ENCODE data around the gene KRTAP10-11.
"Not testable (repeated sequence)": the region's sequence is repeated elsewhere in the genome, so short reads cannot be mapped to it uniquely, and the experiment has no call there.

KRTAP10-11 gene

DNA sequence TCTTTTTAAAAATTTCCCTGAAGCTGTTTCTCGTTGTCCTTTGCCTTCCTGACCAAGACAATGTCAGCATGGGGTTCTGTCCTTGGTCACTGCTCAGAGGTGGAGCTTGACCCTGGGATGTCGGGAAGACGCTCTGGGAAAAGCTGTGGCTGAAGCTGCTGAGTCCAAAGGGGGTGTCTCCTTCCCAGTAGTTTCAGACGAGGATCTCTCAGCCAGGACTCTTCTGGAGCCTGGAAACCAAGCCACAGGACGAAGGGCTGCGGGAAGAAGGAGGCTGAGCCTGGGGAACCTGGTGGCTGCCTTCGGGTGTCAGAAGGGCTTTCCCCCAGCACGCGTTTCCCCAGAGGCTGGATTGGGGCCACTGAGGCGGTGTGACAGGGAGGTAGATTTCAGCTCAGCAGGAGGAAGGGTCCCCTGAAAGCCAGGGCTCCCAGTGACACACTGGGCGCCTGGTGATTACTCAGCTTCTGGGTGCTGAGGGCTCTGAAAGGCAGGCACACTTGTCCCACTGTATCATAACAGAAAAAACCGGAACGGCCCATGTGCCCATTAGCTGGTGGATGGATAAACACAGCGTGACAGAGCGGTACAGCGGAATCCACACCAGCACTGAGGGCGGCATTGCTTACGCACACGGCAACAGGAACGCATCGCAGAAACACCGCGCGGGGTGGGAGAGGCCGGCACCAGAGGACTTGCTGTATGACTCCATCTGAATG lies 40.8 kb downstream of the KRTAP10-11 start:
- H3K27me3 ChIP-seq (ENCODE audit: insufficient read depth, low read length) = peaks cover 77% of the 10 kb centered on the region
- no peaks in the 10 kb centered on the region for H3K4me1 ChIP-seq (ENCODE audit: control insufficient read depth, insufficient read depth, low read length, unreplicated experiment)
- H3K4me3 ChIP-seq (ENCODE audit: low read depth, low read length) = no peak overlapping the region
- no peak overlapping the region for H3K27ac ChIP-seq (ENCODE audit: low read depth, low read length)
- no peaks in the 10 kb centered on the region for H3K36me3 ChIP-seq (ENCODE audit: insufficient read depth, low read length)
- H3K79me2 ChIP-seq (ENCODE audit: control insufficient read depth, insufficient read depth, low read length, unreplicated experiment) = no peaks in the 10 kb centered on the region
- no peak overlapping the region for H2AFZ ChIP-seq (ENCODE audit: low read length, unreplicated experiment)

DNA sequence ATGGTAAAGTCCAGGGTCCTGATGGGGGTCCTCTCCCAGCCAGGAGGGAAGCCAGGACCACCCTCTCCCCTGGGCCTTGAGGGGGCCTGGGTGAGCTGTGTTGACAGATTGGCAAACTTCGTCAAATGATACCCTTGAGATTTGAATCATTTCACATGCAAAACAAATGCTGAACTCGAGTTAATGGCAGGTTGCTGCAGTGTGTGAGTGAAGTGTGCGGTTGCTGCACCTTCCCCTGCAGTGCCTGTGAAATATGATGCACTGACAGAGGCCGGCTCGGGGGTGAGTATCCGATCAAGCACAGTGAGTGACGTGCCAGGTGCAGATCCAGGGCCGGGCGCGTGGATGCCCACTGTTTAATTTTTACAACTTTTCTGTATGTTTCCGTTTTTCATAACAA lies 41.5 kb downstream of the KRTAP10-11 start:
- H2AFZ ChIP-seq (ENCODE audit: low read length, unreplicated experiment) = no peak overlapping the region

DNA sequence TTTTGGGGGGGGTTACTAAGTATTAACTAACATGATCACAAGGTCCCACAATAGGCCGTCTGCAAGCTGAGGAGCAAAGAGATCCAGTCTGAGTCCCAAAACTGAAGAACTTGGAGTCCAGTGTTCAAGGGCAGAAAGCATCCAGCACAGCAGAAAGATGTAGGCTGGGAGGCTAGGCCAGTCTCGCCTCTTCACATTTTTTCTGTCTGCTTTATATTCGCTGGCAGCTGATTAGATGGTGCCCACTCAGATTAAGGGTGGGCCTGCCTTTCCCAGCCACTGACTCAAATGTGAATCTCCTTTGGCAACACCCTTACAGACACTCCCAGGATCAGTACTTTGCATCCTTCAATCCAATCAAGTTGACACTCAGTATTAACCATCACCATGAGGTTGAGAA lies 43.5 kb downstream of the KRTAP10-11 start:
- not testable (repeated sequence) for H3K4me1 ChIP-seq (ENCODE audit: control insufficient read depth, insufficient read depth, low read length, unreplicated experiment); H2AFZ ChIP-seq (ENCODE audit: low read length, unreplicated experiment); H3K4me3 ChIP-seq (ENCODE audit: low read depth, low read length); H3K79me2 ChIP-seq (ENCODE audit: control insufficient read depth, insufficient read depth, low read length, unreplicated experiment); H3K27ac ChIP-seq (ENCODE audit: low read depth, low read length); H3K36me3 ChIP-seq (ENCODE audit: insufficient read depth, low read length)
- peaks cover 59% of the 10 kb centered on the region for H3K27me3 ChIP-seq (ENCODE audit: insufficient read depth, low read length)

More for the DNA sequence above, 41.5 kb downstream of the KRTAP10-11 start:
- no peak overlapping the region for H3K27ac ChIP-seq (ENCODE audit: low read depth, low read length)
- peaks cover 75% of the 10 kb centered on the region for H3K27me3 ChIP-seq (ENCODE audit: insufficient read depth, low read length)
- H3K4me3 ChIP-seq (ENCODE audit: low read depth, low read length) = no peak overlapping the region
- H3K4me1 ChIP-seq (ENCODE audit: control insufficient read depth, insufficient read depth, low read length, unreplicated experiment) = no peaks in the 10 kb centered on the region
- H3K79me2 ChIP-seq (ENCODE audit: control insufficient read depth, insufficient read depth, low read length, unreplicated experiment) = no peaks in the 10 kb centered on the region
- no peaks in the 10 kb centered on the region for H3K36me3 ChIP-seq (ENCODE audit: insufficient read depth, low read length)

DNA sequence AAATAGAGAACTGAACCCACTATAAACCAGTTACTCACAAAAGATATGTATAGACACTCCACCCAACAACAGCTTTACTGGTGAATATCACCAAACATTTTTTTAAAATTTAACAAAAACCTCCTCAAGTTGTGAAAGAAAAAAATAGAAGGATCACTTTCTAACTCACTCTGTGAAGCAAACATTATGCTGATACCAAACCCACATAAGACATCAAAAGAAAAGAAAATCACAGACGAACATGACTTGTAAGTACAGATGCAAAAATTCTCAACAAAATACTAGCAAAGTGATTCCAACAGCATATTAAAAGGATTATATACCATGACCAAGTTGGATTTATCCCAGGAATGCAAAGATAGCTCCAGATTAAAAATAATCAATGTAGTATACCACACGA lies 45.5 kb downstream of the KRTAP10-11 start:
- H3K4me3 ChIP-seq (ENCODE audit: low read depth, low read length) = no peak overlapping the region
- no peaks in the 10 kb centered on the region for H3K4me1 ChIP-seq (ENCODE audit: control insufficient read depth, insufficient read depth, low read length, unreplicated experiment)
- H3K36me3 ChIP-seq (ENCODE audit: insufficient read depth, low read length) = no peaks in the 10 kb centered on the region
- H3K79me2 ChIP-seq (ENCODE audit: control insufficient read depth, insufficient read depth, low read length, unreplicated experiment) = no peaks in the 10 kb centered on the region
- H3K27me3 ChIP-seq (ENCODE audit: insufficient read depth, low read length) = peaks cover 65% of the 10 kb centered on the region
- H3K27ac ChIP-seq (ENCODE audit: low read depth, low read length) = no peak overlapping the region
- no peak overlapping the region for H2AFZ ChIP-seq (ENCODE audit: low read length, unreplicated experiment)

DNA sequence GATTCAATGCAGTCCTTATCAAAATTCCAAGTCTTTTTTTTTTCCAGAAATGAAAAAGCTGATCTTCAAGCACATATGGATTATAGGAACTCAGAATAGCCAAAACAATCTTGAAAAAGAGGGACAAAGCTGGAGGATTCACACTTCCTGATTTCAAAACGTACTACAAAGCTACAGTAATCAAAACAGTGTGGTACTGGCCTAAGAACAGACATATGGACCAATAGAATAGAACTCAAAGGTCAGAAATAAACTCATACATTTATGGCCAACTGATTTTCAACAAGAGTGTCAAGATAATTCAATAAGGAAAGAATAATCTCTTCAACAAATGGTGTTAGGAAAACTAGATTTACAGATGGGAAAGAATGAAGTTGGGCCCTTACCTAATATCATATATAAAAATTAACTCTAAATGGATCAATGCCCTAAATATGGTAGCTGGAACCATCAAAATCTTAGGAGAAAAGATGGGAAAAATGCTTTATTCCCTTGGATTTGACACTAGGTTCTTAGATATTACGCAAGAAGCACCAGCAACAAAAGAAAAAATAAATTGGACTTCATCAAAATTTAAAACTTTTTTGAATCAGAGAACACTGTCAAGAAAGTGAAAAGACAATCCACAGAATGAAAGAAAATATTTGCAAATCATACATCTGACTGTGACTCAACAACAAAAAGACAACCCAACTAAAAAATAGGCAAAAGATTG lies 46.7 kb downstream of the KRTAP10-11 start:
- Histone ChIP-seq H3K36me3 (ENCODE audit: insufficient read depth, low read length) (no peaks in the 10 kb centered on the region), H3K27me3 (ENCODE audit: insufficient read depth, low read length) (peaks cover 64% of the 10 kb centered on the region), H3K79me2 (ENCODE audit: control insufficient read depth, insufficient read depth, low read length, unreplicated experiment) (no peaks in the 10 kb centered on the region), H3K4me1 (ENCODE audit: control insufficient read depth, insufficient read depth, low read length, unreplicated experiment) (no peaks in the 10 kb centered on the region), H3K4me3 (ENCODE audit: low read depth, low read length) (no peak overlapping the region), H3K27ac (ENCODE audit: low read depth, low read length) (no peak overlapping the region), H2AFZ (ENCODE audit: low read length, unreplicated experiment) (no peak overlapping the region)

DNA sequence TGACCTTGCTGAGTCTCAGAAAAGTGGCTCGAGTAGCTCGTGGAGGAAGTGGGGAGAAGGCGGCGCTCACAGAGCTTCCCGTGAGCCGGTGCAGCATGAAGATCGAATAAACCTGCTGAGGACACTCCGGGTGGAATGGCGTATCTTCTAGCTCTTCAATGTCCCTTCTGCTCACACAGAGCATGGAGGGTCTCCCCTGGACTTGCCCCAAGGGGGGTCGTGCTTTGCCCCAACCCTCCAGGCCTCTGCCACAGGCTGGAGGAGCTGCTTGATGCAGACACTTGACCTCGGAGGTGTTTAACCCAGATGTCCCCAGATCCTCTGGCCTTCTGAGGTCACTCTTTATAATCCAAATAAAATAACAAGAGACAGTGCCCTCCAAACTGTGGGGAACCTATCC lies 48.6 kb downstream of the KRTAP10-11 start:
- peaks cover 74% of the 10 kb centered on the region for H3K27me3 ChIP-seq (ENCODE audit: insufficient read depth, low read length)
- H3K27ac ChIP-seq (ENCODE audit: low read depth, low read length) = no peak overlapping the region
- no peak overlapping the region for H2AFZ ChIP-seq (ENCODE audit: low read length, unreplicated experiment)
- H3K79me2 ChIP-seq (ENCODE audit: control insufficient read depth, insufficient read depth, low read length, unreplicated experiment) = no peaks in the 10 kb centered on the region
- H3K36me3 ChIP-seq (ENCODE audit: insufficient read depth, low read length) = no peaks in the 10 kb centered on the region
- H3K4me3 ChIP-seq (ENCODE audit: low read depth, low read length) = no peak overlapping the region
- H3K4me1 ChIP-seq (ENCODE audit: control insufficient read depth, insufficient read depth, low read length, unreplicated experiment) = no peaks in the 10 kb centered on the region

DNA sequence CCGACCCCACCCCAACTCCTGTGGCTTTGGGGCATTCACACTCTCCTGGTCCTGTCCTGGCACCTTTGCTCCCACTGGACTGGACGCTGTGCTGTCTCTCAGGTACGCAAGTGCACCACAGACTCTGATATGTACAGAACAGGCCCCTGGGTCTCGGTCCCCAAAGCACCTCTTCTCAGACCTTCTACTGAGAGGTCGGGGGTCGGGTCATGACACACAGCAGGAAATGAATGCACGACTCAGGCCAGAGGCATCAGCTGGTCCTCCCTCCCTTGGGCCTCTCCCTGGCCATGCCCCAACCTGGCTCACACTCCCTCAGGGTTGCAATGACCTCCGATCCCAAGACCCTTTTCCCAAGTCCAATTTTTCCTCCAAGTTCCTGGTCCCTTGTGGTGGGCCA lies 49.0 kb downstream of the KRTAP10-11 start:
- H3K27me3 ChIP-seq (ENCODE audit: insufficient read depth, low read length) = peaks cover 74% of the 10 kb centered on the region
- no peaks in the 10 kb centered on the region for H3K4me1 ChIP-seq (ENCODE audit: control insufficient read depth, insufficient read depth, low read length, unreplicated experiment)

DNA sequence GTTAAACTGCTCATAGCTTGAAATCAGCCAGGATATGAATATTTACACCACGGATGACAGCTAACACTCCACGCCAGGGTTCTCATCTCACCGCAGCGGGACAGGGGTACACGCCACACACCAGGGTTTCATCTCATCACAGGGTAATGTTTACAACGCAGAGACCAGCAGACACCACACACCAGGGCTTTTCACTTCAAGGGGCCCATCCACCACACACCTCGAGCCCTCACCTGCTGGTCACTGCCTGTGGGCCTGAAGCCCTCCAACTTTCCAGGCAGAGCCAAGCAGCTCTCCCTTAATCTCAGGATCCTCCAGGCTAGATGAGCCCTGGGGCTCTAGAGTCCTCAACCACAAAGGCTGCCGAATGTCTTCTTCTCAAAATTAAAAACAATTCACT lies 49.4 kb downstream of the KRTAP10-11 start:
- Histone ChIP-seq H3K36me3 (ENCODE audit: insufficient read depth, low read length) (no peaks in the 10 kb centered on the region), H3K4me3 (ENCODE audit: low read depth, low read length) (no peak overlapping the region), H3K79me2 (ENCODE audit: control insufficient read depth, insufficient read depth, low read length, unreplicated experiment) (no peaks in the 10 kb centered on the region), H3K27me3 (ENCODE audit: insufficient read depth, low read length) (peaks cover 75% of the 10 kb centered on the region), H3K27ac (ENCODE audit: low read depth, low read length) (no peak overlapping the region), H3K4me1 (ENCODE audit: control insufficient read depth, insufficient read depth, low read length, unreplicated experiment) (no peaks in the 10 kb centered on the region), H2AFZ (ENCODE audit: low read length, unreplicated experiment) (no peak overlapping the region)

More for the DNA sequence above, 49.0 kb downstream of the KRTAP10-11 start:
- no peak overlapping the region for H3K4me3 ChIP-seq (ENCODE audit: low read depth, low read length)
- H2AFZ ChIP-seq (ENCODE audit: low read length, unreplicated experiment) = no peak overlapping the region
- H3K36me3 ChIP-seq (ENCODE audit: insufficient read depth, low read length) = no peaks in the 10 kb centered on the region
- H3K27ac ChIP-seq (ENCODE audit: low read depth, low read length) = no peak overlapping the region
- H3K79me2 ChIP-seq (ENCODE audit: control insufficient read depth, insufficient read depth, low read length, unreplicated experiment) = no peaks in the 10 kb centered on the region

DNA sequence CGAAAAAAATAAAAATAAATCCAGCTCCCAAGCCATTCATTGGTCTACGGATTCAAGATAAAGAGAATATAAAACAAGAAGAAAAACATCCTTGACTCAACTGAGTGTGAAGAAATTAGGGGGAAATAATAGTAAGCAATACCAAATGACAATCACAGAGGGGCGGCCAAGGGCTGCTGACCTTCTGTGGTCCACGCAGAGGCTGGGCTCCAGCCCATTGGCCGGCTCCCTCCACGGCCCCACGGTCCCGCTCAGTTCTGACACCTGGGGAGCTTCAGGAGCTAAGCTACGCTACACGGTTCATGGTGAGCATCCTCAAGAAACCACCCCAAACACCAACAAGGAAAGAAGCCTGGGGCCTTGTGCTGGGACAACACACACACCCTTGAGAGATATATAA lies 50.4 kb downstream of the KRTAP10-11 start:
- H3K36me3 ChIP-seq (ENCODE audit: insufficient read depth, low read length) = no peaks in the 10 kb centered on the region
- no peak overlapping the region for H2AFZ ChIP-seq (ENCODE audit: low read length, unreplicated experiment)
- no peak overlapping the region for H3K27ac ChIP-seq (ENCODE audit: low read depth, low read length)
- H3K79me2 ChIP-seq (ENCODE audit: control insufficient read depth, insufficient read depth, low read length, unreplicated experiment) = no peaks in the 10 kb centered on the region
- no peak overlapping the region for H3K4me3 ChIP-seq (ENCODE audit: low read depth, low read length)
- peaks cover 75% of the 10 kb centered on the region for H3K27me3 ChIP-seq (ENCODE audit: insufficient read depth, low read length)
- H3K4me1 ChIP-seq (ENCODE audit: control insufficient read depth, insufficient read depth, low read length, unreplicated experiment) = no peaks in the 10 kb centered on the region

Data from ACC112 (cell line).